Fibroblast of lung (primary cell): Measurements from ENCODE around the gene LCLAT1. TPM values are rescaled to one million over a fixed set of nuclear protein-coding genes. Genes with fewer than 3 reads are reported as not detected.
A peak's percentile ranks its signal among the peaks of the same experiment; 100 is the strongest.

ENCODE experiments used
- DNase-seq, 2 donors: peaks; one replicate each; pipeline versions ENCODE4 v3.0.0 to v3.0.0-alpha.2; 2010; ENCODE audit warnings: low read depth in 2 of 2
- H2AFZ ChIP-seq: 2 replicates; pipeline ENCODE4 v1.5.1; 2012; ENCODE audit warnings: low read length, control low read depth, inconsistent platforms
- H3K27ac ChIP-seq: 2 replicates; pipeline ENCODE4 v1.5.1; 2011; ENCODE audit warnings: low read length, control low read depth; ENCODE audit not compliant: insufficient read depth
- H3K27me3 ChIP-seq: 2 replicates; pipeline ENCODE4 v1.5.1; 2011; ENCODE audit warnings: mild to moderate bottlenecking, low read length; ENCODE audit not compliant: control insufficient read depth, insufficient read depth
- H3K36me3 ChIP-seq: 2 replicates; pipeline ENCODE4 v1.5.1; 2011; ENCODE audit warnings: low read length; ENCODE audit not compliant: control insufficient read depth, insufficient read depth
- H3K4me1 ChIP-seq: 2 replicates; pipeline ENCODE4 v1.5.1; 2011; ENCODE audit warnings: low read length; ENCODE audit not compliant: control insufficient read depth, insufficient read depth; ENCODE audit errors: extremely low read depth
- H3K4me2 ChIP-seq: 2 replicates; pipeline ENCODE4 v1.5.1; 2011; ENCODE audit warnings: low read length, control low read depth; ENCODE audit not compliant: insufficient read depth; ENCODE audit errors: extremely low read depth
- H3K4me3 ChIP-seq, 4 experiments: fragments of 200-600 bp in 1 of 4; sonication (generic) in 1 of 4; replicated peaks in 1 of 4; 2 replicates each; pipeline ENCODE4 v1.5.1; 2011 to 2016; ENCODE audit warnings: low read length in 4 of 4, low read depth in 3 of 4, mild to moderate bottlenecking in 3 of 4, control low read depth in 2 of 4, inconsistent platforms in 1 of 4, mixed read lengths in 1 of 4; ENCODE audit not compliant: insufficient read depth in 1 of 4; ENCODE audit errors: control extremely low read depth in 1 of 4
- H3K79me2 ChIP-seq: 2 replicates; pipeline ENCODE4 v1.5.1; 2012; ENCODE audit warnings: mild to moderate bottlenecking, low read length, inconsistent platforms; ENCODE audit not compliant: control insufficient read depth, insufficient read depth
- H3K9ac ChIP-seq: 2 replicates; pipeline ENCODE4 v1.5.1; 2011; ENCODE audit warnings: mild to moderate bottlenecking, low read length, control low read depth; ENCODE audit not compliant: insufficient read depth
- H3K9me3 ChIP-seq: 2 replicates; pipeline ENCODE4 v1.5.1; 2012; ENCODE audit warnings: low read depth, low read length; ENCODE audit not compliant: control insufficient read depth, insufficient read depth
- H4K20me1 ChIP-seq: 2 replicates; pipeline ENCODE4 v1.5.1; 2011; ENCODE audit warnings: low read length; ENCODE audit not compliant: control insufficient read depth, insufficient read depth; ENCODE audit errors: extremely low read depth
- CTCF ChIP-seq, 2 donors: IDR thresholded peaks in 1 of 2; conservative IDR thresholded peaks in 1 of 2; 1 replicate in 1 of 2; 2 replicates in 1 of 2; pipeline ENCODE4 v1.5.1; 2011 to 2012; ENCODE audit warnings: low read length in 2 of 2, control low read depth in 1 of 2, inconsistent platforms in 1 of 2, low read depth in 1 of 2, mild to moderate bottlenecking in 1 of 2
- EZH2 ChIP-seq: IDR thresholded peaks from 2 replicates; pipeline ENCODE4 v1.5.1; 2012; ENCODE audit warnings: low read length, control low read depth, mild to moderate bottlenecking; ENCODE audit errors: missing control alignments
- polyA plus RNA-seq, 2 donors: library from polyadenylated mRNA; depleted of rRNA in 1 of 2; stranded (reverse) in 1 of 2; unstranded in 1 of 2; fragments of >200 nt; gene quantifications; 2 replicates each; pipeline ENCODE4 v1.2.1, GENCODE V29; 2011 to 2012; ENCODE audit warnings: missing spikeins in 1 of 2
- total RNA-seq: library from RNA; depleted of rRNA; stranded (reverse); fragments of >200 nt; gene quantifications from 2 replicates; pipeline ENCODE4 v1.2.1, GENCODE V29; 2014

LCLAT1 gene
- total and polyA plus RNA-seq, 2 donors (not counting 1 experiment from before 2014, with no cell fraction given), result 43.3 to 45.9 TPM

DNA sequence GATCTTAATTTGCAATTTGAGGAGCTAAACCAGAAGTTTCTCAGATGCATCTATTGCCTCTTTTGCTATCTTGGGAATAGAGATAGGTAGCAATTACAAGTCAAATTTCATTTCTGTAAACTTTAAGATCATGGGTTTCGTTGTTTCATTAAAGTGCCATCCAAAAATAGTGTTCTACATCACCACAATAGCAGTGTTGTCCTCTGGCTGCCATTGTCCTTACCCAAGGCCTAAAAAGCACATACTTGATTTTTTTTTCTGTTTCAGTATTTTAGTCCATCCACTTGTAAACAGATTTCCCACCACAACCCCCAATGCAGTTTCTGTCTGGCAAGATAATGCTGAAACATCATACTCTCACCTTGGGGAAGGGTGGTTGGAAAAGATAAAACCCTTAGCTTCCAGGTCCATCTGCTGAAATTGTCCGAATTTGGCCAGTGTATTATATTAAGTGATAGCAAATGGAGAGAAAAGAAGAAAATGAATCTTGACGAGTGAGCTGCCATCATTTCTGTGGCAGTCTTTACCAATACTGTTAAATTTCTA lies 136.2 kb downstream of the LCLAT1 start:
- no peaks in the 10 kb centered on the region for H3K79me2 ChIP-seq
- no peak overlapping the region for H3K9ac ChIP-seq
- no peak overlapping the region for H2AFZ ChIP-seq
- no peaks in the 10 kb centered on the region for H3K4me1 ChIP-seq
- no peaks in the 10 kb centered on the region for H4K20me1 ChIP-seq
- no peaks in the 10 kb centered on the region for H3K27me3 ChIP-seq
- no peak overlapping the region for H3K27ac ChIP-seq
- DNase-seq, result no peak
- no peak for TF ChIP-seq EZH2
- TF ChIP-seq CTCF (conservative IDR thresholded peaks at IDR 0.05 in 1 of 2, IDR thresholded peaks at IDR 0.05 in 1 of 2; ENCODE audit: low read depth in 1 of 2, low read length in 2 of 2), result no peak
- H3K9me3 ChIP-seq, result no peaks in the 10 kb centered on the region
- no peaks in the 10 kb centered on the region for H3K36me3 ChIP-seq
- no peak overlapping the region for H3K4me2 ChIP-seq
- H3K4me3 ChIP-seq, result no peak overlapping the region

DNA sequence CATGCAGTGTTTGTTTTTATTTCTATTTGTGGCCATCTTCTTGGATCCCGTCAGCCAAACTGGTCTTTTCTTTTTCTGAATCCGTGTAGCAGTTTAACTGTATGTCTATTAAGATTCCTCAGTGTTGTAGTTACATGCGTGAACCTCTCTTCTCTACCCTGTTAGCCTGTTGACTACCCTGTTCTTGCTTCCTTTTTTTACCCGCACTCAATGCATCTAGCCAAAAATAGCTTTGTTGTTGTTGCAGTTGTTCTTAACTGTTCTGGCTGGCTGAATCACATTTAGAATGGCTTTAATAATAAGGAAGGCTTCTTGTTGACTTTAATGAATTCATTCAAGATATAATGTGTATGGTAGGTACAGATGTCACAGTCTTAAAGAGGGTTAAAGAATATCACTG lies 137.1 kb downstream of the LCLAT1 start:
- TF ChIP-seq EZH2 (no peak), CTCF (conservative IDR thresholded peaks at IDR 0.05 in 1 of 2, IDR thresholded peaks at IDR 0.05 in 1 of 2; ENCODE audit: low read depth in 1 of 2, low read length in 2 of 2) (no peak)
- Histone ChIP-seq H3K36me3 (no peaks in the 10 kb centered on the region), H3K4me2 (no peak overlapping the region), H3K4me1 (no peaks in the 10 kb centered on the region), H3K4me3 (no peak overlapping the region), H3K9me3 (no peaks in the 10 kb centered on the region), H3K27ac (no peak overlapping the region), H4K20me1 (no peaks in the 10 kb centered on the region), H3K79me2 (no peaks in the 10 kb centered on the region), H3K9ac (no peak overlapping the region), H2AFZ (no peak overlapping the region), H3K27me3 (no peaks in the 10 kb centered on the region)
- DNase-seq, result no peak

GRCh38 chr2:30588994-30589393 lies 141.9 kb downstream of the LCLAT1 start:
- H2AFZ ChIP-seq, result no peak overlapping the region
- no peaks in the 10 kb centered on the region for H3K79me2 ChIP-seq
- no peaks in the 10 kb centered on the region for H3K4me1 ChIP-seq
- TF ChIP-seq CTCF (conservative IDR thresholded peaks at IDR 0.05 in 1 of 2, IDR thresholded peaks at IDR 0.05 in 1 of 2; ENCODE audit: low read depth in 1 of 2, low read length in 2 of 2), result no peak
- no peak for TF ChIP-seq EZH2
- H3K4me3 ChIP-seq, result no peak overlapping the region
- H3K27me3 ChIP-seq, result no peaks in the 10 kb centered on the region
- no peaks in the 10 kb centered on the region for H3K36me3 ChIP-seq
- no peaks in the 10 kb centered on the region for H4K20me1 ChIP-seq
- H3K9ac ChIP-seq, result no peak overlapping the region
- H3K4me2 ChIP-seq, result no peak overlapping the region
- peak in 1 of 2 donors; percentile 13 for DNase-seq
- no peaks in the 10 kb centered on the region for H3K9me3 ChIP-seq
- no peak overlapping the region for H3K27ac ChIP-seq
